NCI-H226 (cell line): ENCODE data around the gene OR5D13.

Source experiments
- DNase-seq: peaks from one replicate; pipeline ENCODE4 v3.0.0-alpha.2; 2015

OR5D13 gene, protein sequence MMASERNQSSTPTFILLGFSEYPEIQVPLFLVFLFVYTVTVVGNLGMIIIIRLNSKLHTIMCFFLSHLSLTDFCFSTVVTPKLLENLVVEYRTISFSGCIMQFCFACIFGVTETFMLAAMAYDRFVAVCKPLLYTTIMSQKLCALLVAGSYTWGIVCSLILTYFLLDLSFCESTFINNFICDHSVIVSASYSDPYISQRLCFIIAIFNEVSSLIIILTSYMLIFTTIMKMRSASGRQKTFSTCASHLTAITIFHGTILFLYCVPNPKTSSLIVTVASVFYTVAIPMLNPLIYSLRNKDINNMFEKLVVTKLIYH

DNA sequence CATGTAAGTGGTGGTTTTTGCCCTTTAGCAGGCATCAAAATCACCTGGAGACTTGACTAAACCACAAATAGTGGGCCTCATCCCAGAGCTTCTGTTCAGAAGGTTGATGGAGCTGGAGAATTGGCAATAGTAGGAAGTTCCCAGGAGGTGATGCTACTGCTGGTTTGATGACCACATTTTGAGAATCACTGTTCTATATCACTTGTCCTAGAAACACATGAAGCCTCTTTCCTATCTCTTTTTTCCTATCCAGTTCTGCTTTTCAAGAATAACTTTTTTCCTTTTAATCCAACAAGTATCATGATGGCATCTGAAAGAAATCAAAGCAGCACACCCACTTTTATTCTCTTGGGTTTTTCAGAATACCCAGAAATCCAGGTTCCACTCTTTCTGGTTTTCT lies at the start of gene OR5D13:
Gene OR5D13 (plus strand): TSS at position 301 of the 400 bp plus-strand sequence. CDS start 0 bp downstream, at position 301.
- no peak for DNase-seq

DNA sequence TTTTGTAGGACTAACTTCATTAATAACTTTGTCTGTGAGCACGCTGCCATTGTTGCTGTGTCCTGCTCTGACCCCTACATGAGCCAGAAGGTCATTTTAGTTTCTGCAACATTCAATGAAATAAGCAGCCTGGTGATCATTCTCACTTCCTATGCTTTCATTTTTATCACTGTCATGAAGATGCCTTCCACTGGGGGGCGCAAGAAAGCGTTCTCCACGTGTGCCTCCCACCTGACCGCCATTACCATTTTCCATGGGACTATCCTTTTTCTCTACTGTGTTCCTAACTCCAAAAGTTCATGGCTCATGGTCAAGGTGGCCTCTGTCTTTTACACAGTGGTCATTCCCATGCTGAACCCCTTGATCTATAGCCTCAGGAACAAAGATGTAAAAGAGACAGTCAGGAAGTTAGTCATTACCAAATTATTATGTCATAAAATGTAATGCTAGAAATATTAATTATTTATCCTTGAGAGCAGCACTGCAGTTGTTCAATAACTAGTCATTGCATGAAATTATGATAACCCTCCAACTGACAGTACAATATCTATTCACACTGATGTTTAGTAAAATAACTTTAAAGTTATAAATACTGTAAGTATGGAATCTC lies 46.4 kb upstream of the OR5D13 start:
- no peak for DNase-seq

DNA sequence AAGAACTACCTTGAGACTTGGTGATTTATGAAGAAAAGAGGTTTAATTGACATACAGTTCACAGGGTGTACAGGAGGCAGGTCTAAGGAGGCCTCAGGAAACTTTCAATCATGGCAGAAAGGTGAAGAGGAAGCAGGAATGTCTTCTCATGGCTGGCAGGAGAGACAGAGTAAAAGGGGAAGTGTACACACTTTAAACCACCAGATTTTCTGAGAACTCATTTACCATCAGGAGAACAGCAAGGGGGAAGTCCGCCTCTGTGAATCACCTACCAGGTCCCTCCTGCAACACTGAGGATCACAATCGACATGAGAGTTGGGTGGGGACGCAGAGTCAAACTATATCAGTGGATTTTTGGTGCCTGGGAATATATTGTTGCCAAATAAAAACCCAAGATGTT lies 40.3 kb upstream of the OR5D13 start:
- DNase-seq: no peak

DNA sequence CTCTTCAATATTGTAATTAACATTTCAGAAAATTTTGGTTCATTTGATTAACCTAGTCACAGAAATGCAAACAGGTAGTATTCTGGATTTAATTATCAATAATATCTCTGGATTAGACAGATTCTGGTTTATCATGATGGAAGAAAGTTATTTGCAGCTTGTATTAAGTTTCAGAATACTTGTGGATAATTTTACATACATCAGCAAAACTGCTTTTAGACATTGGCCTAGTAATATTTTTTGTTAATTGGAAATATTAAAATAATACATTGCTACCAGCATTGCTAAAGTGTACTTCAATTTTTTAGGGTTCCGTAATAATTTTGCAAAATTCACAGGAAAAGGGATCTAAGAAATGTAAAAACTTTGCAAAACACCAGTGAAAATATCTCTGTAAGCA lies 18.4 kb downstream of the OR5D13 start:
- no peak for DNase-seq

DNA sequence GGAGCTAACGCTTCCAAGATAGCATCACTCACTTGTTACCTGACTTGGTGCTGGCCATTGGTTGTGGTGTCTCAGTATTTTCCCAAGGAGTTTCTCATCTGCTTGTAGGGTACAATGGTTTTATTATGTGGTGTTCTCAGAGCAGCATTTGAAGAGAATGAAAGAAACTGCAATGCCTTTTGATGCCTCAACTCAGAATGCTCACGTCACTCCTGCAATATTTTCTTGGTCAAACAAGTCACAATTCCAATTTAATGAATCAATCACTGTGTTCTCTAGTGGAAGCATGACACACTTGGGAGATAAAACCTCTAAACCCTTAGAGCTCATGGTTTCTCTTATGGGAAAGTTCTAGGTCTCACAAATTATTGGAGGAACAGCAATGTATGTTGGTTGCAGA lies 20.1 kb downstream of the OR5D13 start:
- DNase-seq: no peak

DNA sequence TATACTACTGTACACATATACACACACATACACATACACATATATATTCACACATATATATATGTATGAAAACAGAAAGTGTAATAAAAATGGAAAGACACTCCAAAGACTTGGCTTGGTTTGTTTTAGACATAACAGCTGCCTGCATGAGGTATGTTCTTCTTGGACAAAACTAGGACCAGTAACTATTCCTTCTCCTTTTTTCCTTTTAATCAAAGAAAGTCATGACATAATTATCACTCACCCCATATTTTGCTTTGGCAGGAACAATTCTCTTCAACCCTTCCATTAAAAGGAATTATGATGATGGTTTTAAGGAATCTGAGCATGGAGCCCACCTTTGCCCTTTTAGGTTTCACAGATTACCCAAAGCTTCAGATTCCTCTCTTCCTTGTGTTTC lies 22.0 kb downstream of the OR5D13 start, which contains the start of gene OR5D14:
Gene OR5D14 (plus strand): TSS at position 301 of the 400 bp plus-strand sequence. CDS start 0 bp downstream, at position 301.
- no peak for DNase-seq

DNA sequence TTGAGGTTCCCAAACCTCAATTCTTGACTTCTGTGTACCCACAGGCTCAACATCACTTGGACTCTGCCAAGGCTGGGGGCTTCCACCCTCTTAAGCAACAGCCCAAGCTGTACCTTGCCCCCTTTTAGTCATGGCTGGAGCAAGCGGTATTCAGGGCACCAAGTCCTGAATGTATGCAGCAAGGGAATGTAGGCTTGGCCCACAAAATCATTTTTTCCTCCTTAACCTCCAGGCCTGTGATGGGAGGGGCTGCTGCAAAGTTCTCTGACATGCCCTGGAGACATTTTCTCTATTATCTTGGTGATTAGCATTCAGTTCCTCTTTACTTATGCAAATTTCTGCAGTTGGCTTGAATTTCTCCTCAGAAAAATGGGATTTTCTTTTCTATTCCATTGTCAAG lies 33.0 kb downstream of the OR5D13 start:
- no peak for DNase-seq

DNA sequence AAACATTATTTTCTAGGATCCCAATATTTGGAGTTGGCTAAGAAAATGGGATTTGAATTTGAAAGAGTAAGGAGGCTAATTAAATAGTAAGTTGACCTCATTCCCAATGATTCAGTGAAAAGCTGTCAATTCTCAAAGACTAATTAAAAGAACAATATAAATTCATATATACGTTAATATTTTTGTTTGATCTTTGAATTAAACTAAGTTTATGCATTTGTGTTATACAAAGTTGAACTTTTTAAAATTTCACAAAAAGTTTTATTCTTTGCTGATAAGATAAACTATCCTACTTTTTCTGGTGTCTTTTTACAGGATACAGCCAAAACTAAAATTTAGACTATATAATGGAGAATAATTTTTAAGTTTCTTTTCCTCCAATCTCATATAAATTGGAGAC lies 37.8 kb downstream of the OR5D13 start, which contains the start of gene OR5L1:
Gene OR5L1 (plus strand): TSS at position 301 of the 400 bp plus-strand sequence. CDS start 100 bp downstream, outside the sequence.
- DNase-seq: no peak

DNA sequence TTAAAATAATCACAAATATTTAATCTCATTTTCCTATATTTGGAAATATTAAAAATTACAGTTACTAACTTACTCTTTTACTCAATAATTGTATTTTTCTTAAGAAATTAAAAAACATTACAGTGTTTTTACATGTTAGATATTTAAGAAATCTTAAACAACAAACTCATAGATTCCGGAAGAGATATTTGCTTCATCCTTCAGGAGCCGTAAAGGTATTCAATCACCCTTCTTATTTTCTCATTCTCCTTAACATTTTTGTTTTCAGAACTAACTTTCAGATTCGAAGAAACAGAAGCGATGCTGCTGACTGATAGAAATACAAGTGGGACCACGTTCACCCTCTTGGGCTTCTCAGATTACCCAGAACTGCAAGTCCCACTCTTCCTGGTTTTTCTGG lies 46.1 kb downstream of the OR5D13 start, which contains the start of gene OR5D18:
Gene OR5D18 (plus strand): TSS at position 301 of the 400 bp plus-strand sequence. CDS start 0 bp downstream, at position 301.
- DNase-seq: no peak
